ENCODE measurements around the gene OR13C4. TPM values are rescaled to one million over a fixed set of nuclear protein-coding genes. Genes with fewer than 3 reads are reported as not detected.

The OR13C4 gene
- total RNA-seq, 1 experiment from 2014 or later = 0.24 TPM

DNA sequence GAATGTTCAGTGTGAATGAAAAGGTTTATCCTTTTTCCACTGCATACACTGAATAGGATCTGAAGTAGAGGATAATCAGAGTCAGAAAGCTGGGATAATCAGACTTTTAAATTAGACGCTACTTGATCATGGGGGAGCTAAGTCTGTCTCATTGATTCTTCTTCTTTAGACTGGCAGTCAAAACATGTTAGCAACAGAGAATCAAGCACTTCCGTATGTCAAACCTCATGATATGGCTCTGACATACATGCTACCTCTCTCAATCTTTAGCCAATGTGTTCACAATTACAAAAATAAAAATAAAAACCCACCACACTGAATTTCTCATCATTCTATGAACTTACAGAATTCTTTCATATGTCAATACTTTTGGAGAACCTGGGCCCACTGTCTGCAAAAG lies 42.0 kb downstream of the OR13C4 start:
- TF ChIP-seq ZNF317 (CRISPR knock-in tag; IDR thresholded peaks at IDR 0.05; ENCODE audit: borderline replicate concordance, low read depth) (no peak), FOXK1 (CRISPR knock-in tag; IDR thresholded peaks at IDR 0.05) (no peak), TCF7 (CRISPR knock-in tag; IDR thresholded peaks at IDR 0.05; ENCODE audit: low read depth) (no peak), ETV6 (CRISPR knock-in tag; IDR thresholded peaks at IDR 0.05) (no peak), HMGA2 (CRISPR knock-in tag; IDR thresholded peaks at IDR 0.05) (no peak), ZNF671 (CRISPR knock-in tag; IDR thresholded peaks at IDR 0.05) (no peak)
- TF ChIP-seq, protein P1, sequence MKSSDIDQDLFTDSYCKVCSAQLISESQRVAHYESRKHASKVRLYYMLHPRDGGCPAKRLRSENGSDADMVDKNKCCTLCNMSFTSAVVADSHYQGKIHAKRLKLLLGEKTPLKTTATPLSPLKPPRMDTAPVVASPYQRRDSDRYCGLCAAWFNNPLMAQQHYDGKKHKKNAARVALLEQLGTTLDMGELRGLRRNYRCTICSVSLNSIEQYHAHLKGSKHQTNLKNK (CRISPR knock-in tag; IDR thresholded peaks at IDR 0.05) = no peak
- TF ChIP-seq, protein P2, sequence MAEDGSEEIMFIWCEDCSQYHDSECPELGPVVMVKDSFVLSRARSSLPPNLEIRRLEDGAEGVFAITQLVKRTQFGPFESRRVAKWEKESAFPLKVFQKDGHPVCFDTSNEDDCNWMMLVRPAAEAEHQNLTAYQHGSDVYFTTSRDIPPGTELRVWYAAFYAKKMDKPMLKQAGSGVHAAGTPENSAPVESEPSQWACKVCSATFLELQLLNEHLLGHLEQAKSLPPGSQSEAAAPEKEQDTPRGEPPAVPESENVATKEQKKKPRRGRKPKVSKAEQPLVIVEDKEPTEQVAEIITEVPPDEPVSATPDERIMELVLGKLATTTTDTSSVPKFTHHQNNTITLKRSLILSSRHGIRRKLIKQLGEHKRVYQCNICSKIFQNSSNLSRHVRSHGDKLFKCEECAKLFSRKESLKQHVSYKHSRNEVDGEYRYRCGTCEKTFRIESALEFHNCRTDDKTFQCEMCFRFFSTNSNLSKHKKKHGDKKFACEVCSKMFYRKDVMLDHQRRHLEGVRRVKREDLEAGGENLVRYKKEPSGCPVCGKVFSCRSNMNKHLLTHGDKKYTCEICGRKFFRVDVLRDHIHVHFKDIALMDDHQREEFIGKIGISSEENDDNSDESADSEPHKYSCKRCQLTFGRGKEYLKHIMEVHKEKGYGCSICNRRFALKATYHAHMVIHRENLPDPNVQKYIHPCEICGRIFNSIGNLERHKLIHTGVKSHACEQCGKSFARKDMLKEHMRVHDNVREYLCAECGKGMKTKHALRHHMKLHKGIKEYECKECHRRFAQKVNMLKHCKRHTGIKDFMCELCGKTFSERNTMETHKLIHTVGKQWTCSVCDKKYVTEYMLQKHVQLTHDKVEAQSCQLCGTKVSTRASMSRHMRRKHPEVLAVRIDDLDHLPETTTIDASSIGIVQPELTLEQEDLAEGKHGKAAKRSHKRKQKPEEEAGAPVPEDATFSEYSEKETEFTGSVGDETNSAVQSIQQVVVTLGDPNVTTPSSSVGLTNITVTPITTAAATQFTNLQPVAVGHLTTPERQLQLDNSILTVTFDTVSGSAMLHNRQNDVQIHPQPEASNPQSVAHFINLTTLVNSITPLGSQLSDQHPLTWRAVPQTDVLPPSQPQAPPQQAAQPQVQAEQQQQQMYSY (CRISPR knock-in tag; IDR thresholded peaks at IDR 0.05) = no peak
- TF ChIP-seq, protein P3, sequence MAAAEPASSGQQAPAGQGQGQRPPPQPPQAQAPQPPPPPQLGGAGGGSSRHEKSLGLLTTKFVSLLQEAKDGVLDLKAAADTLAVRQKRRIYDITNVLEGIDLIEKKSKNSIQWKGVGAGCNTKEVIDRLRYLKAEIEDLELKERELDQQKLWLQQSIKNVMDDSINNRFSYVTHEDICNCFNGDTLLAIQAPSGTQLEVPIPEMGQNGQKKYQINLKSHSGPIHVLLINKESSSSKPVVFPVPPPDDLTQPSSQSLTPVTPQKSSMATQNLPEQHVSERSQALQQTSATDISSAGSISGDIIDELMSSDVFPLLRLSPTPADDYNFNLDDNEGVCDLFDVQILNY (CRISPR knock-in tag; IDR thresholded peaks at IDR 0.05) = no peak
- TF ChIP-seq, protein P4, sequence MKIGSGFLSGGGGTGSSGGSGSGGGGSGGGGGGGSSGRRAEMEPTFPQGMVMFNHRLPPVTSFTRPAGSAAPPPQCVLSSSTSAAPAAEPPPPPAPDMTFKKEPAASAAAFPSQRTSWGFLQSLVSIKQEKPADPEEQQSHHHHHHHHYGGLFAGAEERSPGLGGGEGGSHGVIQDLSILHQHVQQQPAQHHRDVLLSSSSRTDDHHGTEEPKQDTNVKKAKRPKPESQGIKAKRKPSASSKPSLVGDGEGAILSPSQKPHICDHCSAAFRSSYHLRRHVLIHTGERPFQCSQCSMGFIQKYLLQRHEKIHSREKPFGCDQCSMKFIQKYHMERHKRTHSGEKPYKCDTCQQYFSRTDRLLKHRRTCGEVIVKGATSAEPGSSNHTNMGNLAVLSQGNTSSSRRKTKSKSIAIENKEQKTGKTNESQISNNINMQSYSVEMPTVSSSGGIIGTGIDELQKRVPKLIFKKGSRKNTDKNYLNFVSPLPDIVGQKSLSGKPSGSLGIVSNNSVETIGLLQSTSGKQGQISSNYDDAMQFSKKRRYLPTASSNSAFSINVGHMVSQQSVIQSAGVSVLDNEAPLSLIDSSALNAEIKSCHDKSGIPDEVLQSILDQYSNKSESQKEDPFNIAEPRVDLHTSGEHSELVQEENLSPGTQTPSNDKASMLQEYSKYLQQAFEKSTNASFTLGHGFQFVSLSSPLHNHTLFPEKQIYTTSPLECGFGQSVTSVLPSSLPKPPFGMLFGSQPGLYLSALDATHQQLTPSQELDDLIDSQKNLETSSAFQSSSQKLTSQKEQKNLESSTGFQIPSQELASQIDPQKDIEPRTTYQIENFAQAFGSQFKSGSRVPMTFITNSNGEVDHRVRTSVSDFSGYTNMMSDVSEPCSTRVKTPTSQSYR (CRISPR knock-in tag; IDR thresholded peaks at IDR 0.05) = no peak
- TF ChIP-seq, protein P5, sequence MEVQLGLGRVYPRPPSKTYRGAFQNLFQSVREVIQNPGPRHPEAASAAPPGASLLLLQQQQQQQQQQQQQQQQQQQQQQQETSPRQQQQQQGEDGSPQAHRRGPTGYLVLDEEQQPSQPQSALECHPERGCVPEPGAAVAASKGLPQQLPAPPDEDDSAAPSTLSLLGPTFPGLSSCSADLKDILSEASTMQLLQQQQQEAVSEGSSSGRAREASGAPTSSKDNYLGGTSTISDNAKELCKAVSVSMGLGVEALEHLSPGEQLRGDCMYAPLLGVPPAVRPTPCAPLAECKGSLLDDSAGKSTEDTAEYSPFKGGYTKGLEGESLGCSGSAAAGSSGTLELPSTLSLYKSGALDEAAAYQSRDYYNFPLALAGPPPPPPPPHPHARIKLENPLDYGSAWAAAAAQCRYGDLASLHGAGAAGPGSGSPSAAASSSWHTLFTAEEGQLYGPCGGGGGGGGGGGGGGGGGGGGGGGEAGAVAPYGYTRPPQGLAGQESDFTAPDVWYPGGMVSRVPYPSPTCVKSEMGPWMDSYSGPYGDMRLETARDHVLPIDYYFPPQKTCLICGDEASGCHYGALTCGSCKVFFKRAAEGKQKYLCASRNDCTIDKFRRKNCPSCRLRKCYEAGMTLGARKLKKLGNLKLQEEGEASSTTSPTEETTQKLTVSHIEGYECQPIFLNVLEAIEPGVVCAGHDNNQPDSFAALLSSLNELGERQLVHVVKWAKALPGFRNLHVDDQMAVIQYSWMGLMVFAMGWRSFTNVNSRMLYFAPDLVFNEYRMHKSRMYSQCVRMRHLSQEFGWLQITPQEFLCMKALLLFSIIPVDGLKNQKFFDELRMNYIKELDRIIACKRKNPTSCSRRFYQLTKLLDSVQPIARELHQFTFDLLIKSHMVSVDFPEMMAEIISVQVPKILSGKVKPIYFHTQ (CRISPR knock-in tag; IDR thresholded peaks at IDR 0.05) = no peak
- TF ChIP-seq, protein P6, sequence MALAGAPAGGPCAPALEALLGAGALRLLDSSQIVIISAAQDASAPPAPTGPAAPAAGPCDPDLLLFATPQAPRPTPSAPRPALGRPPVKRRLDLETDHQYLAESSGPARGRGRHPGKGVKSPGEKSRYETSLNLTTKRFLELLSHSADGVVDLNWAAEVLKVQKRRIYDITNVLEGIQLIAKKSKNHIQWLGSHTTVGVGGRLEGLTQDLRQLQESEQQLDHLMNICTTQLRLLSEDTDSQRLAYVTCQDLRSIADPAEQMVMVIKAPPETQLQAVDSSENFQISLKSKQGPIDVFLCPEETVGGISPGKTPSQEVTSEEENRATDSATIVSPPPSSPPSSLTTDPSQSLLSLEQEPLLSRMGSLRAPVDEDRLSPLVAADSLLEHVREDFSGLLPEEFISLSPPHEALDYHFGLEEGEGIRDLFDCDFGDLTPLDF (CRISPR knock-in tag; IDR thresholded peaks at IDR 0.05) = no peak
- TF ChIP-seq, protein P7, sequence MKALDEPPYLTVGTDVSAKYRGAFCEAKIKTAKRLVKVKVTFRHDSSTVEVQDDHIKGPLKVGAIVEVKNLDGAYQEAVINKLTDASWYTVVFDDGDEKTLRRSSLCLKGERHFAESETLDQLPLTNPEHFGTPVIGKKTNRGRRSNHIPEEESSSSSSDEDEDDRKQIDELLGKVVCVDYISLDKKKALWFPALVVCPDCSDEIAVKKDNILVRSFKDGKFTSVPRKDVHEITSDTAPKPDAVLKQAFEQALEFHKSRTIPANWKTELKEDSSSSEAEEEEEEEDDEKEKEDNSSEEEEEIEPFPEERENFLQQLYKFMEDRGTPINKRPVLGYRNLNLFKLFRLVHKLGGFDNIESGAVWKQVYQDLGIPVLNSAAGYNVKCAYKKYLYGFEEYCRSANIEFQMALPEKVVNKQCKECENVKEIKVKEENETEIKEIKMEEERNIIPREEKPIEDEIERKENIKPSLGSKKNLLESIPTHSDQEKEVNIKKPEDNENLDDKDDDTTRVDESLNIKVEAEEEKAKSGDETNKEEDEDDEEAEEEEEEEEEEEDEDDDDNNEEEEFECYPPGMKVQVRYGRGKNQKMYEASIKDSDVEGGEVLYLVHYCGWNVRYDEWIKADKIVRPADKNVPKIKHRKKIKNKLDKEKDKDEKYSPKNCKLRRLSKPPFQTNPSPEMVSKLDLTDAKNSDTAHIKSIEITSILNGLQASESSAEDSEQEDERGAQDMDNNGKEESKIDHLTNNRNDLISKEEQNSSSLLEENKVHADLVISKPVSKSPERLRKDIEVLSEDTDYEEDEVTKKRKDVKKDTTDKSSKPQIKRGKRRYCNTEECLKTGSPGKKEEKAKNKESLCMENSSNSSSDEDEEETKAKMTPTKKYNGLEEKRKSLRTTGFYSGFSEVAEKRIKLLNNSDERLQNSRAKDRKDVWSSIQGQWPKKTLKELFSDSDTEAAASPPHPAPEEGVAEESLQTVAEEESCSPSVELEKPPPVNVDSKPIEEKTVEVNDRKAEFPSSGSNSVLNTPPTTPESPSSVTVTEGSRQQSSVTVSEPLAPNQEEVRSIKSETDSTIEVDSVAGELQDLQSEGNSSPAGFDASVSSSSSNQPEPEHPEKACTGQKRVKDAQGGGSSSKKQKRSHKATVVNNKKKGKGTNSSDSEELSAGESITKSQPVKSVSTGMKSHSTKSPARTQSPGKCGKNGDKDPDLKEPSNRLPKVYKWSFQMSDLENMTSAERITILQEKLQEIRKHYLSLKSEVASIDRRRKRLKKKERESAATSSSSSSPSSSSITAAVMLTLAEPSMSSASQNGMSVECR (CRISPR knock-in tag; IDR thresholded peaks at IDR 0.05; ENCODE audit: borderline replicate concordance) = no peak
- ChIA-PET CTCF (interaction anchor here (2.3 kb wide), 1 partner anchor 10 kb away, joined by 6 read pairs; no protein-coding TSS in a partner anchor), POLR2A (no interaction called here)
- H3K36me3 Mint-ChIP-seq = peaks cover 6% of the 10 kb centered on the region; the same call in 1 of the 2 replicates
- no peak overlapping the region for H3K4me3 Mint-ChIP-seq
- peaks cover 6% of the 10 kb centered on the region for H3K9me3 Mint-ChIP-seq
- no peaks in the 10 kb centered on the region for H3K27me3 Mint-ChIP-seq (ENCODE audit: low read depth)
- ATAC-seq (no peak), DNase-seq (ENCODE audit: low spot score) (no peak)
- H3K27ac Mint-ChIP-seq = no peak overlapping the region
- no peaks in the 10 kb centered on the region for H3K4me1 Mint-ChIP-seq

All from WTC11 (cell line).